NCI-H82 (cell line): ENCODE results near the gene MRRF.
"Not testable (repeated sequence)": the region's sequence is repeated elsewhere in the genome, so short reads cannot be mapped to it uniquely, and the experiment has no call there.

Experiments
- DNase-seq: peaks from one replicate; lab custom pipeline; 2025; lab: John Stamatoyannopoulos, UW

MRRF gene

DNA sequence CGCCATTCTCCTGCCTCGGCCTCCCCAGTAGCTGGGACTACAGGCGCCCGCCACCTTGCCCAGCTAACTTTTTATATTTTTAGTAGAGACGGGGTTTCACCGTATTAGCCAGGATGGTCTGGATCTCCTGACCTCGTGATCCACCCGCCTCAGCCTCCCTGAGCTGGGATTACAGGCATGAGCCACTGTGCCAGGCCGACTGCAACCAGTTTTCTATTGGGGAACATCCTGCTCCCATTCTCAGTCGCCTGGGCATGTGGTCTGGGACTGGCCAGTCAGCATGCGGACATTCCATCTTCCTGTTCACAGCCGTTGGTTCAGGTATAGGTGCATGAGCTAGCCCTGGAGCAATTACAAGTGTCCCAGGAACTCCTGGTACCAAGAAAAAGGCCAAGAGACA lies 98.4 kb downstream of the MRRF start:
- DNase-seq: not testable (repeated sequence)

DNA sequence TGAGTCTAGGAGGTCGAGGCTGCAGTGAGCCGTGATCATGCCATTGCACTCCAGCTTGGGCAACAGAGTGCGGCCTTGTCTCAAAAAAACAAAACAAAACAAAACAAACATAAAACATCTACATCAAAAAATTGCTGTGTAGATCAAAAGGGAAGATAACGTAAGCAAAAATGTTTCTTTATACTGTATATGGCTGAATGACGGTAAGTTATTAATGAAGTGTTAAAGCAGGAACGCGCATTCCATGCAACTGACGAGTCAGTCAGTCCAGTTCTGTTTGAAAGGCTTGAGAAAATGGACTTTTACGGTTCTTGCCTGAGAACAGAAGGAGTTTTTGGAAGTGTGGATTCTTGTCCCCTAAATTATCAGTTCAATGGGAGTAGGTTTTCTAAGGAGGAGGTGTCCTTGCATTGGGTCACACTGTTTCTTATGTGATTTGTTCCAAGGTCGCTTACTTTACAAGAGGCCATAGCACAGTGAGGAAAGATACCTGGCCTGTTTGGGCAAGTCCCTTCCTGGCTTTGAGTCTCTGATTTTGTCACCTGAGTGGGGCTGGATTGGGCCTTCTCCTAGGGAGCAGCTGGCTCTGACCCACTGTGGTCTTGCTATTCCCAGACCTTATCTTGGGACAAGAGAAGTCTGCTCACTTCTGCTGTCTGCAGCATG lies 99.6 kb downstream of the MRRF start:
- DNase-seq: no peak

DNA sequence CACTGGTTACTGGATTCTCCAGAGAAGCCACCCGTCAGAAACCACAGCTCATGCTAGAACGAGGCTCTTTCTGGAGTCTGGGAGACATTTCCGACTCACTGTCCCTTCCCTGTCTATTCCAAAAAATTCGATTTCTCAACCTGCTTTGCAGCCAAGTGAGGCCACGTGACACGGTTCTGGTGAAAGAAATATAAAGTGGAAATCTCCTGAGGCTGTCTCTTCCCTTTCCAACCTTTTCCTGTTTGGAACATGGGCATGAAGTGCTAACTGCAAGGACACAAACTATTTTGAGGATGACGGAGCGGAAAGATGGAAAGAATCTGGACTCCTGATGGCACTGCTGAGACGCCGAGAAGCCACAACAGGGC lies 100.1 kb downstream of the MRRF start:
- no peak for DNase-seq

DNA sequence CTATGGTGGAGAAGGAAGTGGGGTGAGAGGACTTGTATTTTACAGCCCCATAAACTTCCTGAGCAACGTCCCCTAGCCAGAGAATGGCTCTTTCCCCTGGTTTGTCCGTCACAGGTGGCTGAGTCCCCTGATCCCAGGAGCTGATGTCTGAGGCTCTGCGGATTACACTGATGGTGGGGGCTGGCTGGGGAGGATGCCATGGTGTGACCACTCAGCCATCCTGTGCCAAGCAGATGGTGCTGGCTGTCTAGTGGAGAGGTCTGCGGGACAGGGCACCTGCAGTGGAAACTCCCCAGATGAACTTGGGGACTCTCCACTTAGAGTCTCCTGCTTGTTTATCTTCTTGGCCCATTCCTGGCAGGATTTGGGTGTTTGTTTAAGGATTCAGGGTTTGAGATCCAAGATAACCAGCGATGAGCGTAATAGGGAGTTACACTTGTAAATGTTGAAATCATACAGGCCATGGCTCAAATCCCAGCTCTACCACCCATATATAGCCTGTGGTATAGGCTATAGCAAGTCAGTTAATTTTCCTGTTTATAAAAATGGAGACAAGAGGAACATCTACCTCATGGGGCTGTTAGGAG lies 101.5 kb downstream of the MRRF start:
- DNase-seq: peak; percentile 29

DNA sequence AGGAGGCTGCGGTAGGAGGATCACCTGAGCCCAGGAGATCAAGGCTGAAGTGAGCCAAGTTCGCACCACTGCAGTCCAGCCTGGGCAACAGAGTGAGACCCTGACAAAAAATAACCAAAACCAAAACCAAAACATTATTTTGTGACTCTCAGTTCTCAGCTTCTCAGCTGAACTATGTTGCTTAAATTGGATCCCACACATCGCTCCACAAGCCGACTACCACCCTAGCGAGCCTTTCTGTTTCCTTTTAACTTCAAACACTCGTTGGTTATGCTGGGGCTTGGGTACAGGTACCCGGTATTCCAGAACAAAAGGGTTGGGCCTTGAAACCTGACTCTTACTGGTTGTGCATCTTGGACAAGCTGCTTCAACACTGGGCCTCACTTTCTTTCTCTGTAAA lies 102.4 kb downstream of the MRRF start:
- no peak for DNase-seq

DNA sequence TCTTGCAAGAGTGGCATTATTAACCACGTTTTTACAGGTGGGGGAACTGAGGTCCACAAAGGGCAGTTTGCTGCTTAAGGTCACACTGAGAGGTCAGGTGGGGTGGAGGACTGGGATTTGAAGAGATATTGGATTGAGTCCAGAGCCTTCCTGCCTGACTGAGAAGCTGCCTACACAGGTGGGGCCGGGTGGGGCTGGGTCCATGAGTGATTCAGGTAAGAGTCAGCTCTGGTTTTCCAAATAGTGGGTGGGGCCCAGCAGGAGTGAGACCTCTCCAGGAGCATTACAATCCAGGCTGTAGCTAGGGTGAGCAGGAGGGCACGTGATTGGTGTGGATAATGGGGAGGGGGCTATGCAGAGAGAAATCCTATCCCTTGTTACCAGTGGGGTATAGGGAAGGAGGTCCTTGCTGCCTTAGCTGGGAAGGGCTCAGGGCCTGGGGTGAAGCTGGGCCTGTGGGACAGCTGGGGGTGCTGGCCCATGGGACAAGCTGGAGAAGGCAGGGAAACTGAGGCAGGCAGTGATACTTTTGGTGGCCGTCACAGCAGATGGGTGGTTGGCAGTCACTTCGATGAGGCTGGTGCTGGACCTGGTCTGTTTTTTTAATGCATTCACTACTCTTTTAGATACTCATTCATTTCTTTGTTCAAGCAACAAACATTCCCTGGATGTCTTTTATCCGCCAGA lies 103.2 kb downstream of the MRRF start:
- DNase-seq: no peak

DNA sequence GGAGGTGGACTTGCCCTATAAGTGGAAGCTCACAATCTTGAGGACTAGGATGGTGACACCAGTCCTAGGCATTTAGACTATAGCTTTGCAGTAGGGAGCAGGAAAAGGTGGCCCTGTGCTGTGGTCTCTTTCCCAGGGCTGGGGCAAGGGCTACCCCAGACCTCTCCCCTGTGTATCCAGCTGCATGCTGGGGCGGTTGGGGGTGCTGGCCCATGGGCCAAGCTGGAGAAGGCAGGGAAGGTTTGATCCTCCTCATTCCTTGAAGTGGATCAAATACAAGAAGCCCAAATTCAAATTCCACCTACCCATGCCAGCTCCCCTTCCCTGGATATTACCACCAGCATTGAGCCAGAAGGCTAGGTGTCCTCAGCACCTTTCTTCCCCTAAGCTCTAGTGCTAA lies 104.0 kb downstream of the MRRF start:
- no peak for DNase-seq

DNA sequence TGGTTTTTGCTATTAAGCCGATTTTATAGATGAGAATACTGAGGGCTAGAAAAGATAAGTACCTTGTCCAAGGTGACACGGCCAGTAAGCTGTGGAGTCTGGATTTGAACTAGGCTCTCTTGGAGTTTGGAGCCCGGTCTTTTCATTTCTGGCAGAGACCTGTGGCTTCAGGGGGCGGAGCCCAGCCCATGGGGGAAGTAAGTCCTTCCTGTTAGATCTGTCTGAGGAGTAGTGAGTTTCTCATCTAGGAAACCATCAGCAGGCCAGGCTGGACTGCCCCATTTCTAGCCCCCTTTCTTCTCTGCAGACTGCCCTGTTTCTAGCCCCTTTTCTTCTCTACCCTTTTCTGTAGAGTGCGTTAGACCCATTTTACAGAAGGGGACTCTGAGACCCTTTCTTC lies 105.6 kb downstream of the MRRF start:
- DNase-seq: peak; percentile 26

DNA sequence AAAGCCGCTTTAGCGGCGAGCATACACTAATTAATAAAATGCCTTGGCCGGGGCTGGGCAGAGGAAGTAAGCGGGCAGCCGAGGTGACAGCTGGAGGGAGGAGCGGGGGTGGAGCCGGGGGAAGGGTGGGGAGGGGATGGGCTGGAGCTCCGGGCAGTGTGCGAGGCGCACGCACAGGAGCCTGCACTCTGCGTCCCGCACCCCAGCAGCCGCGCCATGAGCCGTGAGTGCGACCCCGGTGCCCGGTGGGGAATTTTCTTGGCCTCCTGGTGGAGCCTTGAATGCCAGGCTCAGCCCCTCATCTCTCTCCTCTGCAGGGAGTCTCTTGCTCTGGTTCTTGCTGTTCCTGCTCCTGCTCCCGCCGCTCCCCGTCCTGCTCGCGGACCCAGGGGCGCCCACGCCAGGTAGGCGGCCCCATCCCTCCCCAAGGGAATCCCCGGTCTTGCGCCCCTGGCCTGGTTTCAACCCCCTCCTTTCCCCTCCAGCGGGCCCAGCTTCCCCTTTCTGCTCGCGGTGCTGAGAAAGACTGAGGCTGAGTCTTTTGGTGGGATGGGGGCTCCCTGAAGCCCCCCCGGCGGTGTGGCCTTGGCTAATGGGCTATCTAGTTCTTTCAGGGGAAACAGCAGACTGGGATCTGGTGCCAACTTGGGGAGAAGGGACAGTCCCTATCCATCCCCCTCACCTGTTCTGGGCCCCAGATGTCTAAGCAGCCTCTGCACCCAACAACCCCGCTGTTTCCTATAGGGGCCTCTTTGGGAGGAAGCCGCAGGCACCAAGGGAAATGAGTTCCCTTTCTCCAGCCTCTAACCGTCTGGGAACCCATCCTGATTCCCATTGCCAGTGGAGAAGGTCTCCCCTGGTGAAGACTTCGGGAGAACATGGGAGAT lies 106.4 kb downstream of the MRRF start, which contains the start of gene PTGS1:
PTGS1 (plus strand) TSS at position 156 of the 887 bp plus-strand sequence; CDS start at position 217, 61 bp downstream.
- peak; percentile 91 for DNase-seq

DNA sequence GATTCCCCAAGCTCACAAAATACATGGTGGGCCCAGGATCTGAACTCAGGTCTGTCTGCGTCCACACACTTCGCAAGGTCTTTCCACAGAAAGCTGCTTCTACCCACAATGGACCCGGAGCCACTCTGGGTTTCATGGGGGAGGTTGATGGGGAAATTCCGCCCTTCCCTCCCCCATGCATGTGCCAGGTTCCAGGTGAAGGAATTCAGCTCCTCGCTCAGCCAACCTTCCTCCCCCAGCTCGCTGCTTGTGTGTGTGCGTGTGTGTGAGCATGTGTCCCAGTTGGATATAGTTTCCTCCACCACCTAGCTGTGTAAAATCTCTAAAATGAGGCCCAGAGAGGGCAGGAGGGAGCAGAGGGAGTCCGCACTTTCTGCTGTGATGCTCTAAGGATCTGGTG lies 107.2 kb downstream of the MRRF start:
- no peak for DNase-seq

DNA sequence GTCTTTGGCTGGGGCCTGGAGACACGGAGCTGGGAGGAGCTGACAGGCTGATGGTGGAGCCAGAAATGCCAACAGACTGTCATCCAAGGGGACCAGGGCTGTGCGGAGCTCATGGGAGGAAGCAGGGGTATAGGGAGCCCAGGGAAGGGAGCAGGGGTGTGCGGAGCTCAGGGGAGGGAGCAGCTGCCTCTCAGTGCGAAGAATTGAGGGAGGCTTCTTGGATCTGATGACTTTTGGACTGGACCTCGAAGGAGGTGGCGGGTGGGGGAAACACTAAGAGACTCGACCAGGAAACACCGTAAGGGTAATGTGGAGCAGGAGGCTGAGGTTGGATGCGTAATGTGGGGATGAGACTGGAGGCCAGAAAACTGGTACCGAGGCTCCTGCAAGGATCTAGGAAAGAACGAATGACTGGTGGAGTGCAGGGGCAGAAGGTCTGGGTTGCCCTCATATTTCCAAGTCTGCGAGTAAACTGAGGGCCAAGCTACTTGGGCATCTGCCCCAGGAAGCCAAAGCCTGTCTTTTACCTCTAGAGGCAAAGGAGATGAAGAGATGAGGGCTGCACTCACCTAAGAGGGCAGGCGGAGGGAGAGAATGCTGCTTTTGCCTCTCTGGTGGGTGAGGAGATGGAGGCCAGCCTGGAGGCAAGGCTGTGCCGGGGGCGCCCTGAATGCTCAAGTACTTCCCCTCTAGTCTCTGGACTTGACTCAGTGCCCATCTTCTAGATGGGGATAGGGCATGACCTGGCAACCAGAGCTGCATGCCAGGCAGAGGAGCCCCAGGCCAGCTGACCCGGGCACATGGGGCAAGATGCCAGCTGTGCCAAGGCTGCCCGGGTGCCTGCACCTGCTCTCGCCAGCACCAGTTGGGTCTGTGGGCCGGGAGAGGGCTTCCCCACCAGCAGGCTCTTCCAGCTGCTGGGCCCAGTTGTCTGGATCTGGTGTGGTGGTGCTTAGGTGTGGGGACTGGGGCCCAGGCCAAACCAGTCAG lies 108.5 kb downstream of the MRRF start:
- no peak for DNase-seq

DNA sequence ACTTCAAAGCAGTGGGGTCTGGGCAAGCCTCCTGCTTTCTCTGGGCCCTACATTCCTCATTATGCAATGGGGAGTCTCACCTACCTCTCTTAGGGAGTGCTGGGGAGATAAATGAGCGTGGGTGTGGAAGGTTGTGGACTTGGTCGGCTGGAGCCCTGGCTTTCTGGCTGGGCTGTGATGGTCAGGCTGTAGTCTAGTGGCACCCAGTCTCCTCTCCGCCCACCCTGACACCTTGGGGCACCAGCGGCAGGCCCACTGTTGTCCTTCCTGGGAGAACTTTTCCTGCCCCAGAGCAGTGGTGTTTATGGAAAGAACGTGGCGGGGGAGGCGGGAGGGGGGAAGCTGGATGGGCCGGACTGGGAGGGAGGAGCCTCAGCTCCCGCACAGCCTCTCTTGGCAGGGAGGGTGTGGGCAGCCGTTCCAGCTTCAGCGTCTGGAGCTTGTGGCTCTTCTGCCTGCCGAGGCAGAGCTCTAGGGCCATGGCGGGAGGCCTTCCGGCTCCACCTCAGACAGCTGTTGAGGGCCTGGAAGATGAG lies 110.3 kb downstream of the MRRF start:
- peak; percentile 41 for DNase-seq

DNA sequence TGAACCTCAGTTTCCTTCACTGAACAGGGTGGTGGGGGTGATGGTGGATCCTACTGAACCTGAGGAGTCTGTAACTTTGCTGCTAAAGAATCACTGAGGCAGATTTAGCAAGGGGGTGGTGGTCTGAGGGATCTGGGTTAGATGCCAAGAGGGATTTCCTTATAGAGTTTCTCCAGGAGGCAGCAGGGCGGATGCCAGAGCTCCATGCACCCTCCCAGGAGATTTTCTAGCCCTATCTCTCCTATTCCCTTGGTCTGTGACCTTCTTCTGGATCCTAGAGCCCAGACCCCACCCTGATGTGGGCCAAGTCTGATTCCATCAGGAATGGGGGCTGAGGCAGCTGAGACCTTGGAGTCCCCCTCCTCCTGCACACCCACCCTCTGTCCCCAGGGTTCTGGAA lies 112.1 kb downstream of the MRRF start:
- no peak for DNase-seq

DNA sequence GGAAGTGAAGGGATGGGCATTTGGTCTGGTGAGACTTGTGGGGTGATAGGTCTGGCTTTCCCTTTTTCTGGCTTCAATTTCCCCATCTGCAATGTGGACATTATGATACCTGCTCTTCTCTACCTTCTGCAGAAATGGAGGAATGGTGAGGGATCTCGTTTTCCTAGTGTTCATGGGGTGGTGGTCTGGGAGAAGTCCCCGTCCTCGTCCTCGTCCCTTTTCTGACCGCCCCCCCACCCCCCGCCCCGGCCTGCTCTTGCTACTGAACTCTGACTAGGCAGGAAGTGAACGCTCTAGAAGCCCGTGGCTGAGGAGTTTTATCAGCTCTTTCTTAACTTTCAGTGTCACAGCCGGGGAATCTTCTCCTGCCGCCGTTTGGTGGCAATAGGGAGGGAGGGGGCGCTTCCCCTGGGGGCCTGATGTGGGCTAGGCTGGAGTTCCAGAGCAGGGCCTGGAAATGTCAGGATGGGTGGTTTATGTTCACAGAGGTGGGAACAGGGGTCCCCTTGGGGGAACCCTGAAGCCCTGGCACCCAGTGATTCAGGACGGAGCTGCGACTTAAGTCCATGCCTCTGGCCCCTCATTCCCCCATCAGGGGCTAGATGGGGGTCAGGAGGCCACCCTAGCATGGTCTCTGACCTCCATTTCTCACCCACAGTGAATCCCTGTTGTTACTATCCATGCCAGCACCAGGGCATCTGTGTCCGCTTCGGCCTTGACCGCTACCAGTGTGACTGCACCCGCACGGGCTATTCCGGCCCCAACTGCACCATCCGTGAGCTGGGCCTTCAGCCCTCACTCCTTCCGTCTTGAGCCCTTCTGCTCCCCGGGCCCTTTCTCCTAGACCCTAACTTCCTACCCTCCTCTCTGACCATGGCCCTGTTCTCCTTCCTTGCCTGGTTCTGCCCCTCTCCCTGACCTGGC lies 112.8 kb downstream of the MRRF start:
- DNase-seq: no peak

DNA sequence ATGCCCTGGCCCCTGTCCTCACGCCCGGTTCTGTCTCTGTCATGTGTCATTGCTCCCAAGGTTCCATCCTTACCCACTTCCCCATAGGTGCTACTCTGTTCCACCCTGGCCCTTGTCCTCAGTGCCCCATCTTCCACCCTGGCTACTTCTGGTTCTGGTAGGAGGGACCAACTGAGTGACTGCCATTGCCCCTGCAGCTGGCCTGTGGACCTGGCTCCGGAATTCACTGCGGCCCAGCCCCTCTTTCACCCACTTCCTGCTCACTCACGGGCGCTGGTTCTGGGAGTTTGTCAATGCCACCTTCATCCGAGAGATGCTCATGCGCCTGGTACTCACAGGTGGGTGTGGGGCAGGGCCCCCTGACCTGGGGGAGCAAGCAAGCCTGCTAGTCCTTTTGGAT lies 113.6 kb downstream of the MRRF start:
- no peak for DNase-seq

DNA sequence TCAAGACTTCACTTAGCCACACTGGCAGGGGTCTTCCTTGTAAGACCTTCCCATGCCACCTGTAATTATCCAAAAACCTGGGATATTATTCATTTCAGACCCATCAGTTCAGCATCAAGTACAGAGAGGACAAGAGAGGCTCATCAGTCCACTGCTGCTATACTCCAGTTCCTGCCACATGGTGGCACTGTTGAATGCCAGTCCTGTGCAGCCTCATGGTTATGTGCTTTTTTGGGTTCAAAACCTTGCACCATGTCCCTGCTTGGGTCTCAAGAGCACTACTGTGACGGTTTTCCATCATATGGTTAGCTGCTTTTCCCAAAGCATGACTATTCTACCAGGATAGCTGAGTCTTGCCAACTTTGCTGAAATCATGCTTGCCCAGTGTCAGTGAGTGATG lies 114.7 kb downstream of the MRRF start:
- DNase-seq: peak; percentile 9

DNA sequence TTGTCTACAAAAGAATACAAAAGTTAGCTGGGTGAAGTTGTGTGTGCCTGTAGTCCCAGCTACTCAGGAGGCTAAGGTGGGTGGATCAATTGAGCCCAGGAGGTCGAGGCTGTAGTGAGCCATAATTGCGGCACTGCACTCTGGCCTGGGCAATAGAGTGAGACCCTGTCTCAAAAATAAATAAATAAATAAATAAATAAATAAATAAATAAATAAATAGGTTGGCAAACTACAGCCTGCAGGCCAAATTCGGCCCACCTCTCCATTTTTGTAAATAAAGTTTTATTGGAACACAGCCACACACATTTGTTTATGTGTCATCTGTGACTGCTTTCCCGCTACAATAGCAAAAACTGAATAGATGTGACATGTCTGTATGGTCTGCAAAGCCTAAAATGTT lies 115.6 kb downstream of the MRRF start:
- no peak for DNase-seq
